ENCODE measurements around the gene CNNM4. TPM values are rescaled to one million over a fixed set of nuclear protein-coding genes. Genes with fewer than 3 reads are reported as not detected.
A peak's percentile ranks its signal among the peaks of the same experiment; 100 is the strongest.

The CNNM4 gene
- total RNA-seq, 1 experiment from 2014 or later: 28.3 TPM

- Mint-ChIP-seq H3K4me1 (ENCODE audit: low read depth, unreplicated experiment) (peaks cover 43% of the 10 kb centered on the region), H3K27me3 (ENCODE audit: insufficient read depth, unreplicated experiment) (no peaks in the 10 kb centered on the region), H3K36me3 (ENCODE audit: insufficient read depth, unreplicated experiment) (peaks cover 83% of the 10 kb centered on the region), H3K4me3 (ENCODE audit: unreplicated experiment) (peak overlapping the region; percentile 84), H3K9me3 (ENCODE audit: unreplicated experiment) (no peaks in the 10 kb centered on the region), H3K27ac (ENCODE audit: unreplicated experiment) (peak overlapping the region; percentile 71)
- no TSS peak for BruUV-seq (replicated peaks)
- Histone ChIP-seq H3K4me1 (peaks cover 58% of the 10 kb centered on the region), H3K4me3 (ENCODE audit: low read depth, low read length) (peak overlapping the region; percentile 12), H3K27me3 (replicated peaks; ENCODE audit: control insufficient read depth, insufficient read depth, low read length) (no peaks in the 10 kb centered on the region), H3K9me3 (no peaks in the 10 kb centered on the region), H3K36me3 (ENCODE audit: control insufficient read depth, insufficient read depth, low read length) (peaks cover 2% of the 10 kb centered on the region; the same call in 1 of the 2 replicates)
- CTCF ChIA-PET: interaction anchor here (0.7 to 2.3 kb wide), 5 partner anchors 15 to 58 kb away, joined by 4 to 17 read pairs (median 6); partner anchors contain the start of genes ANKRD39 and CNNM4
- POLR2A ChIA-PET: interaction anchor here (0.6 to 1.0 kb wide), 2 partner anchors 13 to 14 kb away, joined by 3 read pairs; no protein-coding TSS in a partner anchor
- intact Hi-C loops (cut with micrococcal nuclease; ENCODE audit: unreplicated experiment): loop anchor here (1.0 to 5.0 kb wide), 4 partner anchors 13 to 182 kb away; partner anchors contain the start of genes CNNM4 and KANSL3
- TF ChIP-seq CTCF (IDR thresholded peaks at IDR 0.05; ENCODE audit: insufficient read depth in 1 of 2, low read depth in 1 of 2, low read length in 1 of 2, severe bottlenecking in 1 of 2, unreplicated experiment in 1 of 2): no peak
- peak; percentile 94 to 96 for DNase-seq
These were observed 58.6 kb downstream of the CNNM4 start for GRCh38 chr2:96819128-96819875.

- H3K4me3 ChIP-seq (ENCODE audit: low read depth, low read length): peak overlapping the region; percentile 3
These were observed 59.3 kb downstream of the CNNM4 start for GRCh38 chr2:96819876-96820511.

More at GRCh38 chr2:96819876-96820511, 59.3 kb downstream of the CNNM4 start:
- BruUV-seq (replicated peaks): no TSS peak
- Mint-ChIP-seq H3K27ac (ENCODE audit: unreplicated experiment) (peak overlapping the region; percentile 71), H3K4me3 (ENCODE audit: unreplicated experiment) (peak overlapping the region; percentile 84), H3K36me3 (ENCODE audit: insufficient read depth, unreplicated experiment) (peaks cover 89% of the 10 kb centered on the region), H3K27me3 (ENCODE audit: insufficient read depth, unreplicated experiment) (no peaks in the 10 kb centered on the region), H3K9me3 (ENCODE audit: unreplicated experiment) (no peaks in the 10 kb centered on the region), H3K4me1 (ENCODE audit: low read depth, unreplicated experiment) (peaks cover 49% of the 10 kb centered on the region)
- Histone ChIP-seq H3K36me3 (ENCODE audit: control insufficient read depth, insufficient read depth, low read length) (peaks cover 5% of the 10 kb centered on the region; the same call in 1 of the 2 replicates), H3K9me3 (no peaks in the 10 kb centered on the region), H3K27me3 (replicated peaks; ENCODE audit: control insufficient read depth, insufficient read depth, low read length) (no peaks in the 10 kb centered on the region), H3K4me1 (peaks cover 61% of the 10 kb centered on the region)
- DNase-seq: peak in 1 of 2 experiments; percentile 28
- intact Hi-C loops (cut with micrococcal nuclease; ENCODE audit: unreplicated experiment): loop anchor here (1.0 to 5.0 kb wide), 4 partner anchors 12 to 183 kb away; partner anchors contain the start of genes CNNM4 and KANSL3
- CTCF ChIA-PET: interaction anchor here (1.0 to 2.3 kb wide), 4 partner anchors 14 to 59 kb away, joined by 4 to 17 read pairs (median 6); partner anchors contain the start of genes ANKRD39 and CNNM4
- POLR2A ChIA-PET: interaction anchor here (0.6 kb wide), 1 partner anchor 48 kb away, joined by 3 read pairs; no protein-coding TSS in a partner anchor
- TF ChIP-seq CTCF (IDR thresholded peaks at IDR 0.05; ENCODE audit: insufficient read depth in 1 of 2, low read depth in 1 of 2, low read length in 1 of 2, severe bottlenecking in 1 of 2, unreplicated experiment in 1 of 2): peak in 1 of 2 experiments; percentile 30
